GM12878 (cell line): ENCODE results near the gene SFI1. TPM values are rescaled to one million over a fixed set of nuclear protein-coding genes. Genes with fewer than 3 reads are reported as not detected.

Experiments used
- CREB1 ChIP-seq: IDR thresholded peaks from 2 replicates; pipeline ENCODE4 v1.6.1; 2012; ENCODE audit warnings: low read depth, mild to moderate bottlenecking, inconsistent platforms
- FOS ChIP-seq: IDR thresholded peaks from 3 replicates; pipeline ENCODE4 v1.6.1; 2011; ENCODE audit warnings: borderline replicate concordance; ENCODE audit not compliant: insufficient read length; ENCODE audit errors: extremely low read depth
- IRF3 ChIP-seq: fragments of 450-650 bp; IDR thresholded peaks from 2 replicates; pipeline ENCODE4 v1.6.1; 2014; ENCODE audit warnings: mild to moderate bottlenecking
- PAX5 ChIP-seq: IDR thresholded peaks from 2 replicates; pipeline ENCODE4 v1.6.1; 2011; ENCODE audit warnings: low read depth, low read length, borderline replicate concordance
- SPI1 ChIP-seq: IDR thresholded peaks from 2 replicates; pipeline ENCODE4 v1.6.1; 2011; ENCODE audit warnings: low read depth, mild to moderate bottlenecking, low read length, moderate library complexity, borderline replicate concordance; ENCODE audit not compliant: insufficient read depth
- STAT1 ChIP-seq: fragments of 450-650 bp; conservative IDR thresholded peaks from 2 replicates; pipeline ENCODE4 v1.6.1; 2014; ENCODE audit warnings: antibody characterized with exemption, mild to moderate bottlenecking
- SUPT20H ChIP-seq: IDR thresholded peaks from 2 replicates; pipeline ENCODE4 v1.6.1; 2011; ENCODE audit warnings: low read depth, mild to moderate bottlenecking, low read length, moderate library complexity, borderline replicate concordance; ENCODE audit not compliant: control insufficient read depth
- USF2 ChIP-seq: IDR thresholded peaks from 2 replicates; pipeline ENCODE4 v1.6.1; 2011; ENCODE audit warnings: low read depth, low read length, improper control_type of control experiment, borderline replicate concordance
- polyA plus RNA-seq, 11 experiments: library from polyadenylated mRNA; depleted of rRNA in 4 of 11; unstranded in 6 of 11; stranded (reverse) in 5 of 11; fragments of >200 nt; fragmentation: Nextera tagmentation in 4 of 11; fragmentation: Illumina TruSeq in 1 of 11; extraction: Ambion mirVana in 4 of 11; extraction: Trizol in 1 of 11; gene quantifications; 1 replicate in 1 of 11; 2 replicates in 10 of 11; pipeline versions ENCODE4 v1.2.1 to v1.2.3, GENCODE V29; 2011 to 2016; ENCODE audit warnings: inconsistent platforms in 2 of 11, missing spikeins in 2 of 11, low read depth in 1 of 11
- total RNA-seq, 4 experiments: library from RNA; depleted of rRNA in 3 of 4; stranded (reverse); fragments of >200 nt in 3 of 4; fragmentation: Illumina TruSeq in 1 of 4; extraction: Trizol in 1 of 4; gene quantifications; 2 replicates each; pipeline versions ENCODE4 v1.2.1 to v1.2.3, GENCODE V29; 2013 to 2021
- TF ChIP-seq, protein P1 (sequence below): fragments of 450-650 bp; IDR thresholded peaks from 2 replicates; pipeline ENCODE4 v1.6.1; 2016; ENCODE audit warnings: mild to moderate bottlenecking

SFI1 gene
- total and polyA plus RNA-seq, 10 of the 15 experiments (the other 5 are each of a cell fraction or from before 2014, with no cell fraction given), result 6.3 to 70.1 (median 30.4) TPM

- TF ChIP-seq USF2 (no peak), SUPT20H (no peak), IRF3 (no peak), FOS (no peak), STAT1 (peak; percentile 48; the same call in 1 of the 2 replicates), SPI1 (no peak), CREB1 (peak; percentile 65; the same call in 1 of the 2 replicates), PAX5 (0 out of 2 replicates have a peak, but pooled peaks have one; percentile 46)
- TF ChIP-seq, protein P1, sequence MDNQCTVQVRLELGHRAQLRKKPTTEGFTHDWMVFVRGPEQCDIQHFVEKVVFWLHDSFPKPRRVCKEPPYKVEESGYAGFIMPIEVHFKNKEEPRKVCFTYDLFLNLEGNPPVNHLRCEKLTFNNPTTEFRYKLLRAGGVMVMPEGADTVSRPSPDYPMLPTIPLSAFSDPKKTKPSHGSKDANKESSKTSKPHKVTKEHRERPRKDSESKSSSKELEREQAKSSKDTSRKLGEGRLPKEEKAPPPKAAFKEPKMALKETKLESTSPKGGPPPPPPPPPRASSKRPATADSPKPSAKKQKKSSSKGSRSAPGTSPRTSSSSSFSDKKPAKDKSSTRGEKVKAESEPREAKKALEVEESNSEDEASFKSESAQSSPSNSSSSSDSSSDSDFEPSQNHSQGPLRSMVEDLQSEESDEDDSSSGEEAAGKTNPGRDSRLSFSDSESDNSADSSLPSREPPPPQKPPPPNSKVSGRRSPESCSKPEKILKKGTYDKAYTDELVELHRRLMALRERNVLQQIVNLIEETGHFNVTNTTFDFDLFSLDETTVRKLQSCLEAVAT, result no peak
These were observed 6.5 kb upstream of the SFI1 start, which contains the start of gene EIF4ENIF1 (continued) for GRCh38 chr22:31489632-31490495.
